Large intestine (tissue), 3 donors: Measurements from ENCODE around the gene DHFR2. TPM values are rescaled to one million over a fixed set of nuclear protein-coding genes. Genes with fewer than 3 reads are reported as not detected.

ENCODE experiments used
- DNase-seq, 2 donors: peaks; one replicate each; pipeline versions ENCODE4 v3.0.0 to v3.0.0-alpha.2; 2013
- H3K27ac ChIP-seq: one replicate; pipeline ENCODE4 v1.5.1; 2013; ENCODE audit warnings: low read length
- H3K27me3 ChIP-seq: 2 replicates; pipeline ENCODE4 v1.6.1; 2013; ENCODE audit warnings: low read length; ENCODE audit not compliant: control insufficient read depth, insufficient read depth
- H3K36me3 ChIP-seq: 2 replicates; pipeline ENCODE4 v1.6.1; 2013; ENCODE audit warnings: low read length; ENCODE audit not compliant: control insufficient read depth, insufficient read depth
- H3K4me1 ChIP-seq: one replicate; pipeline ENCODE4 v1.6.1; 2013; ENCODE audit warnings: low read length; ENCODE audit not compliant: control insufficient read depth, insufficient read depth
- H3K4me3 ChIP-seq: one replicate; pipeline ENCODE4 v1.5.1; 2013; ENCODE audit warnings: low read length
- H3K9me3 ChIP-seq: one replicate; pipeline ENCODE4 v1.6.1; 2013; ENCODE audit warnings: mild to moderate bottlenecking, low read depth, low read length, moderate library complexity; ENCODE audit not compliant: control insufficient read depth
- WGBS: methylation state at CpG from one replicate; pipeline ENCODE4 v1.1.5; 2013; ENCODE audit warnings: low lambda C conversion rate; ENCODE audit not compliant: insufficient coverage; 5-methylcytosine and 5-hydroxymethylcytosine counted together
- polyA plus RNA-seq: library from polyadenylated mRNA; unstranded; fragments of 120-200 nt; gene quantifications from one replicate; pipeline ENCODE4 v1.2.1, GENCODE V29; 2013

The DHFR2 gene
- polyA plus RNA-seq, 1 donor: 5.6 TPM

- DNase-seq: no peak
- no peaks in the 10 kb centered on the region for H3K4me1 ChIP-seq
- H3K4me3 ChIP-seq: no peak overlapping the region
- no peaks in the 10 kb centered on the region for H3K27me3 ChIP-seq
- WGBS: 100% methylated on average over 1 of the region's 2 CpGs
- no peak overlapping the region for H3K27ac ChIP-seq
- H3K9me3 ChIP-seq: no peaks in the 10 kb centered on the region
- H3K36me3 ChIP-seq: no peaks in the 10 kb centered on the region
Measured at GRCh38 chr3:94008253-94008652, 54.5 kb downstream of the DHFR2 start.

Other genes with a start within 250 kb of the DHFR2 start
- 43.5 TPM for gene PROS1, start 89.0 kb downstream of the DHFR2 start, polyA plus RNA-seq
- gene ARL13B, start 82.8 kb downstream of the DHFR2 start, polyA plus RNA-seq: 7.9 TPM
- 0.34 TPM for gene STX19, start 34.3 kb downstream of the DHFR2 start, polyA plus RNA-seq
- gene NSUN3, start 145 bp upstream of the DHFR2 start, polyA plus RNA-seq: 11.8 TPM